GM21390 (cell line): ENCODE data around the gene FAM124B.
A peak's percentile ranks its signal among the peaks of the same experiment; 100 is the strongest.

ENCODE experiments used
- ATAC-seq: cut with Tn5 transposase; IDR thresholded peaks from one replicate; pipeline ENCODE4 v1.9.1; 2021; ENCODE audit not compliant: unreplicated experiment

The FAM124B gene

GRCh38 chr2:224401641-224402342, at the start of gene FAM124B:
Gene FAM124B (minus strand): TSS chr2:224402107. CDS start chr2:224401768, 339 bp downstream.
- ATAC-seq, result no peak

- ATAC-seq, result peak; percentile 60
Observed at GRCh38 chr2:224449212-224450147, 47.6 kb upstream of the FAM124B start.

GRCh38 chr2:224448236-224448635, 46.3 kb upstream of the FAM124B start:
- no peak for ATAC-seq

- ATAC-seq, result no peak
Observed at GRCh38 chr2:224444783-224445182, 42.9 kb upstream of the FAM124B start.

- no peak for ATAC-seq
Observed at GRCh38 chr2:224444021-224444420, 42.1 kb upstream of the FAM124B start.

GRCh38 chr2:224442071-224442967, 40.4 kb upstream of the FAM124B start:
- ATAC-seq, result peak; percentile 55

- no peak for ATAC-seq
Observed at GRCh38 chr2:224440988-224441387, 39.1 kb upstream of the FAM124B start.

- ATAC-seq, result no peak
Observed at GRCh38 chr2:224438726-224439125, 36.8 kb upstream of the FAM124B start.

- ATAC-seq, result no peak
Observed at GRCh38 chr2:224436634-224437033, 34.7 kb upstream of the FAM124B start.

GRCh38 chr2:224434618-224435017, 32.7 kb upstream of the FAM124B start:
- ATAC-seq, result no peak

- ATAC-seq, result no peak
Observed at GRCh38 chr2:224433442-224433841, 31.5 kb upstream of the FAM124B start.

GRCh38 chr2:224432003-224432579, 30.2 kb upstream of the FAM124B start:
- no peak for ATAC-seq

GRCh38 chr2:224429441-224429810, 27.5 kb upstream of the FAM124B start:
- no peak for ATAC-seq

- no peak for ATAC-seq
Observed at GRCh38 chr2:224428787-224429440, 27.0 kb upstream of the FAM124B start.

GRCh38 chr2:224427471-224427870, 25.6 kb upstream of the FAM124B start:
- no peak for ATAC-seq

GRCh38 chr2:224426656-224427055, 24.7 kb upstream of the FAM124B start:
- ATAC-seq, result no peak

GRCh38 chr2:224421065-224421464, 19.2 kb upstream of the FAM124B start:
- no peak for ATAC-seq

- ATAC-seq, result no peak
Observed at GRCh38 chr2:224417947-224418346, 16.0 kb upstream of the FAM124B start.

GRCh38 chr2:224417361-224417729, 15.4 kb upstream of the FAM124B start:
- ATAC-seq, result no peak

GRCh38 chr2:224416656-224417360, 14.9 kb upstream of the FAM124B start:
- no peak for ATAC-seq
